Hepatocyte (in vitro differentiated cells): ENCODE measurements around the gene NME7. TPM values are rescaled to one million over a fixed set of nuclear protein-coding genes. Genes with fewer than 3 reads are reported as not detected.
A peak's percentile ranks its signal among the peaks of the same experiment; 100 is the strongest.

Source experiments
- DNase-seq: peaks from one replicate; pipeline ENCODE4 v3.0.0-alpha.2; 2016; ENCODE audit warnings: low spot score
- H2AFZ ChIP-seq: fragments of 200-600 bp; sonication (generic); 2 replicates; pipeline ENCODE4 v1.6.0; 2016; ENCODE audit warnings: antibody characterized with exemption, mild to moderate bottlenecking
- H3K27ac ChIP-seq: fragments of 200-600 bp; sonication (generic); 2 replicates; pipeline ENCODE4 v1.5.1; 2016; ENCODE audit warnings: mild to moderate bottlenecking
- H3K27me3 ChIP-seq: fragments of 200-600 bp; sonication (generic); 2 replicates; pipeline ENCODE4 v1.6.1; 2016
- H3K36me3 ChIP-seq: fragments of 200-600 bp; sonication (generic); replicated peaks from 2 replicates; pipeline ENCODE4 v1.5.1; 2016; ENCODE audit warnings: low read depth; ENCODE audit not compliant: insufficient read depth
- H3K4me1 ChIP-seq: fragments of 200-600 bp; sonication (generic); 2 replicates; pipeline ENCODE4 v1.5.1; 2016; ENCODE audit warnings: mild to moderate bottlenecking, moderate library complexity; ENCODE audit not compliant: insufficient read depth
- H3K4me2 ChIP-seq: fragments of 200-600 bp; sonication (generic); 2 replicates; pipeline ENCODE4 v1.6.0; 2016
- H3K4me3 ChIP-seq: fragments of 200-600 bp; sonication (generic); 2 replicates; pipeline ENCODE4 v1.5.1; 2016; ENCODE audit warnings: mild to moderate bottlenecking
- H3K79me2 ChIP-seq: fragments of 200-600 bp; sonication (generic); 2 replicates; pipeline ENCODE4 v1.6.0; 2017; ENCODE audit warnings: mild to moderate bottlenecking
- H3K9me2 ChIP-seq: fragments of 200-600 bp; sonication (generic); replicated peaks from 2 replicates; pipeline ENCODE4 v1.6.0; 2017; ENCODE audit warnings: mild to moderate bottlenecking; ENCODE audit not compliant: insufficient read depth
- H3K9me3 ChIP-seq: fragments of 200-600 bp; sonication (generic); 2 replicates; pipeline ENCODE4 v1.5.1; 2016; ENCODE audit warnings: low read depth, mild to moderate bottlenecking
- H4K20me1 ChIP-seq: fragments of 200-600 bp; sonication (generic); 2 replicates; pipeline ENCODE4 v1.6.0; 2016; ENCODE audit warnings: mild to moderate bottlenecking; ENCODE audit not compliant: insufficient read depth, poor library complexity, severe bottlenecking
- CTCF ChIP-seq: fragments of 200-600 bp; sonication (generic); IDR thresholded peaks from 2 replicates; pipeline ENCODE4 v1.5.1; 2016; ENCODE audit warnings: antibody characterized with exemption, mild to moderate bottlenecking; ENCODE audit not compliant: poor library complexity
- EZH2 ChIP-seq: fragments of 200-600 bp; sonication (generic); IDR thresholded peaks from 2 replicates; pipeline ENCODE4 v1.6.1; 2016; ENCODE audit warnings: antibody characterized with exemption, mild to moderate bottlenecking, borderline replicate concordance
- EZH2phosphoT487 ChIP-seq: fragments of 200-600 bp; sonication (generic); IDR thresholded peaks from one replicate; pipeline ENCODE4 v1.6.1; 2018; ENCODE audit warnings: antibody characterized with exemption, mild to moderate bottlenecking, low read depth, moderate library complexity; ENCODE audit not compliant: unreplicated experiment, severe bottlenecking
- WGBS: methylation state at CpG from one replicate; pipeline ENCODE4 v1.1.6; 2016; ENCODE audit warnings: low lambda C conversion rate; ENCODE audit errors: missing lambda C conversion rate; 5-methylcytosine and 5-hydroxymethylcytosine counted together
- polyA plus RNA-seq: library from polyadenylated mRNA; unstranded; fragments of >200 nt; fragmentation: Nextera tagmentation; extraction: Ambion mirVana; gene quantifications from 2 replicates; pipeline ENCODE4 v1.2.1, GENCODE V29; 2016
- total RNA-seq: library from RNA; depleted of rRNA; stranded (reverse); fragments of >200 nt; gene quantifications from 2 replicates; pipeline ENCODE4 v1.2.3, GENCODE V29; 2014

The NME7 gene
- total and polyA plus RNA-seq, 2 experiments from 2014 or later, result 13.7 to 76.5 TPM

- TF ChIP-seq EZH2 (no peak), EZH2phosphoT487 (no peak), CTCF (no peak)
- Histone ChIP-seq H3K79me2 (peaks cover 92% of the 10 kb centered on the region), H4K20me1 (peaks cover 43% of the 10 kb centered on the region), H3K9me3 (no peaks in the 10 kb centered on the region), H3K4me3 (no peak overlapping the region), H3K27me3 (no peaks in the 10 kb centered on the region), H3K36me3 (peaks cover 1% of the 10 kb centered on the region), H3K9me2 (no peaks in the 10 kb centered on the region), H3K4me2 (peak overlapping the region; percentile 35), H2AFZ (no peak overlapping the region), H3K4me1 (peaks cover 62% of the 10 kb centered on the region), H3K27ac (peak overlapping the region; percentile 95)
- DNase-seq, result peak; percentile 63
- 54% methylated on average over 5 of the region's 5 CpGs for WGBS
Observed at GRCh38 chr1:169119405-169119804, 248.2 kb downstream of the NME7 start.

- Histone ChIP-seq H3K4me3 (no peak overlapping the region), H3K79me2 (peaks cover 92% of the 10 kb centered on the region), H4K20me1 (peaks cover 33% of the 10 kb centered on the region), H2AFZ (no peak overlapping the region), H3K9me3 (no peaks in the 10 kb centered on the region), H3K36me3 (peaks cover 4% of the 10 kb centered on the region), H3K27ac (peak overlapping the region; percentile 95), H3K27me3 (no peaks in the 10 kb centered on the region), H3K9me2 (no peaks in the 10 kb centered on the region), H3K4me1 (peaks cover 63% of the 10 kb centered on the region), H3K4me2 (peak overlapping the region; percentile 41)
- no peak for TF ChIP-seq EZH2phosphoT487
- no peak for TF ChIP-seq CTCF
- no peak for DNase-seq
- WGBS, result 66% methylated on average over 4 of the region's 4 CpGs
Observed at GRCh38 chr1:169118227-169118626, 249.4 kb downstream of the NME7 start.

- Histone ChIP-seq H3K4me3 (no peak overlapping the region), H3K4me2 (peak overlapping the region; percentile 41), H3K27ac (peak overlapping the region; percentile 95), H3K9me3 (no peaks in the 10 kb centered on the region), H3K36me3 (peaks cover 4% of the 10 kb centered on the region), H3K27me3 (no peaks in the 10 kb centered on the region), H3K9me2 (no peaks in the 10 kb centered on the region), H3K4me1 (peaks cover 64% of the 10 kb centered on the region), H3K79me2 (peaks cover 92% of the 10 kb centered on the region), H4K20me1 (peaks cover 33% of the 10 kb centered on the region), H2AFZ (no peak overlapping the region)
- WGBS, result 76% methylated on average over 1 of the region's 1 CpG
- no peak for TF ChIP-seq EZH2
- no peak for TF ChIP-seq CTCF
- TF ChIP-seq EZH2phosphoT487, result no peak
- DNase-seq, result no peak
Observed at GRCh38 chr1:169117599-169117998, 250.0 kb downstream of the NME7 start.

GRCh38 chr1:169117014-169117413 is 250.6 kb downstream of the NME7 start:
- 74% methylated on average over 2 of the region's 2 CpGs for WGBS
- Histone ChIP-seq H4K20me1 (peaks cover 29% of the 10 kb centered on the region), H3K9me2 (no peaks in the 10 kb centered on the region), H3K79me2 (peaks cover 92% of the 10 kb centered on the region), H3K27me3 (no peaks in the 10 kb centered on the region), H3K27ac (peak overlapping the region; percentile 95), H3K4me2 (peak overlapping the region; percentile 41), H2AFZ (no peak overlapping the region), H3K9me3 (no peaks in the 10 kb centered on the region), H3K4me3 (no peak overlapping the region), H3K4me1 (peaks cover 70% of the 10 kb centered on the region), H3K36me3 (peaks cover 4% of the 10 kb centered on the region)
- no peak for DNase-seq
- TF ChIP-seq EZH2 (no peak), EZH2phosphoT487 (no peak), CTCF (no peak)
